Stimulated activated CD8-positive, alpha-beta memory T cell treated with anti-CD3 and anti-CD28 coated beads, Interleukin-7, amount 100 ng/mL, for 4 hours (primary cell): Measurements from ENCODE around the gene CDH22.

Experiments
- DNase-seq, 2 donors: peaks; one replicate each; pipeline ENCODE4 v3.0.0-alpha.2; 2020; ENCODE audit warnings: low read depth in 2 of 2

CDH22 gene

DNA sequence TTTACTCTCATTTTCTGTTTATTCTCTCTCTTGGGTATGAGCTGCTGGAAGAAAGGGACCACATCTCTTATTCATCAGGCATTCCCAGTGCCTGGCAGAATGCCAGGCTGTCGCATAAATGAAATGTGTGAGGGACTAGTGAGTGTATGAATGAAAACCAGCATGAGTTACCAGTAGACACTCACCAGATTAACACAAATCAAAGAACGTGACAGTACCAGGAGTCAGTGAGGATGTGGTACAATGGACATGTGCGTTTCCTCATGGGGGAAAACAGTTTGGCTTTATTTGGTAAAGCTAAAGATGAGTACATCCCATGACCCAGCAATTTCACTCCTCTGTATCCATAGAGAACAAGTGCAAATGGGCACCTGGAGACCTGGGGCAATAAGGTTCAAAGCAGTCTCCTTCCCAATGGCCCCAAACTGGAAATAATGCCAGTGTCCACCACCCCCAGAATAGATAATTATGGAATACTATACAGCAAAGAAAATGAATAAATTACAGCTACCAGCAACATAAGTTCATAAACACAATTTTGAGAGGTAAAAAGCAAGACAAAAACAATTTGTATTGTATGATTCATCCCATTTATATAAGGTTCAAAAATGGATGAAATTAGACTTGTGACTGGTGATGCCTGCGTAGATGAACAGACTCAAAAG lies 93.3 kb downstream of the CDH22 start:
- DNase-seq, result no peak

GRCh38 chr20:46213946-46214823 lies 94.1 kb downstream of the CDH22 start:
- no peak for DNase-seq

GRCh38 chr20:46212876-46213275 lies 95.4 kb downstream of the CDH22 start:
- DNase-seq, result no peak

DNA sequence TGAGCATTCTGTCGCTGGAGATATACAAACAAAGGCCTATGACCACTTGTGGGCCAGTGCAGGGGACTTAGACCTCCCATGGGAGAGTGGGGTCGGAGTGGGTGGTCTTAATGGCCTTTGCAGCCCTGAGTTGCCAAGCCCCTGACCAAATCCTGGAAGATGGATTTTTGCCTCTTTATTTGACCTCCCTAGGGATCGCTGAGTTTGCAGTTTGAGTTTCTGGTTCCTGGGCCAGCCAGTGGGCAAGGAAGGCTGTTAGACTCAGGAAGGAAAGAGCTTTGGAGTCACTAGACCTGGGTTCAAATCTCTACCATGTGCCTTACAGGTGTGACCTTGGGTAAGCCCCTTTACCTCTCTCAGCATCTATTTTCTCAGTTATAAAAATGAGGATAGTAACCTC lies 96.0 kb downstream of the CDH22 start:
- no peak for DNase-seq

DNA sequence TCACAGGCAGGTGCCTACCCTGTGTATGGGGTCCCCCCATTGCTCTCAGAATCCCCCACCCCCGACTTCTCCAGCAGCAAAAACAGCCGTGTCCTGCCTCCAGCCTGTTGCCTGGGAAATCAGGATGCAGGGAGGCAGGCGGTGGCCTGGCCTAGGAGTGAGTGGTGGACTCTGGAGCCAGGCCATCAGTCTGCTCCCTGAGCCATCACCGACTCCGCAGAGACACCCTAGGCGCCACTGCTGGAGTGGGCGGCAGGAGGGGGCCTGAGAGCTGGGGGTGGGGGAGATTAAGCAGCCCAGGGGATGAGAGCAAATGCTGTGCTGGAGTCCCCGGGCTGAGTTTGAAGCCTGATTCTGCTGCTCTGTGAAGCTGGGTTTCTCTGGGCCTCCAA lies 97.0 kb downstream of the CDH22 start:
- no peak for DNase-seq

DNA sequence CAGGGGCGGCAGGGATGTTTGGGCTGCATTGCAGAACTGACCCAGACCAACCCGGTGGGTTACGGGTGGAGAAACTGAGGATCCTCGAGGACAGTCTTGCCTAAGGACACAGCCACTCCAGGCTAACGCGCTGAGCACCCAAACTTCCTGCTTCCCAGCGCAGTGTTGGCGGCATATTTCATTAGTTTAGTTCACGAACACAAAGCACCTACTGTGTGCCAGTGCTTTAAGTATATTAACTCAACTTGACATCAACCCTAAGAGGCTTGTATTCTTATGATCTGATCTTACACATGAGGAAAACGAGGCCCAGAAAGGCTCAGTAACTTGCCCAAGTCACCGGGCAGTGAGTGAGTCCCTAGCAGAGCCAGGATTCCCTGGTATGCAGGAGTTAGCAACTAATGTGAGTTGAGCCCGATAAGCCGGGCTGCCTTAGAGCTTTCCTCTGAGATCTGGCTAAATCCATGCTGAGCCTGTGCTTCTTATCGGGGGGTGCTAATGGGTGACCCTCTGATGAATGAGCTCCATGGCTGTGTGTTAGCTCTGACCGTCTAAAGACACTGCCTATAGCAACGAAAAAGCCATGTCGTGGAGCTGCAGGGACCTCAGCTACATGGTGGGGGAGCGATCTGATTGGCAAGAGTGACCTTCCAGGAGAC lies 97.5 kb downstream of the CDH22 start:
- no peak for DNase-seq

DNA sequence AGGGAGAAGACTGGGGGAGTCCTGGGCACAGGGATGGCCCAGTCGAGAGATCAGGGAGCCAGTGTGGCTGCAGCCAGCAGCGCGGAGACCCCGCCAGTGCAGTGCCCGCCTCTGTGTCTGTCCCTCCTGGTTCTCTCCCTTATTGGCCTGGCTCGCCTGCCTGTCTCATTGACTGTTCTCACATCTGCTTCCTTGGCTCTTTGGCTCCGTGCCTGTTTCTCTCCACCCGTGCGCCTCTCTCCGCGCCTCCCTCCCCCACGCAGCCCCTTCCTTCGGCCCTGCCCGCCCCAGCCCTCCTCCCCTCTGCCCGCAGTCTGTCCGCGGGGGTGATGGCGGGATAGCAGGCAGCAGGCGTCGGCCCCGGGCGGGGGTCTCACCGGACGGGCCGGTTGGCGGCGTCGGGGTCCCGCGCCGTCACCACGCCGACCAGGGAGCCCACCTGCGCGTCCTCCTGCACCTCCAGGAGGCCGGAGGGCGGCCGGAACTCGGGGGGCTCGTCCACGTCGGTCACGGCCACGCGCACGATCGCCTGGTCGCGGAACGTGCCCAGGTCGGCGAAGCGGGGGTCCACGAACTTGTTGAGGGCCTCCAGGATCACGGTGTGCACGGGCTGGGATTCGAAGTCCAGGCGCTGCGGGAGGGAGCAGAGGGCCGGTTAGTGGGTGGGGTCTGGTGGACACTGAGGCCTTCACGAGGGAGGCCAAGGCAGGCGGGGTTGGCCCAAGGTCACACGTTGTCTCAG lies 98.2 kb downstream of the CDH22 start:
- DNase-seq, result no peak

DNA sequence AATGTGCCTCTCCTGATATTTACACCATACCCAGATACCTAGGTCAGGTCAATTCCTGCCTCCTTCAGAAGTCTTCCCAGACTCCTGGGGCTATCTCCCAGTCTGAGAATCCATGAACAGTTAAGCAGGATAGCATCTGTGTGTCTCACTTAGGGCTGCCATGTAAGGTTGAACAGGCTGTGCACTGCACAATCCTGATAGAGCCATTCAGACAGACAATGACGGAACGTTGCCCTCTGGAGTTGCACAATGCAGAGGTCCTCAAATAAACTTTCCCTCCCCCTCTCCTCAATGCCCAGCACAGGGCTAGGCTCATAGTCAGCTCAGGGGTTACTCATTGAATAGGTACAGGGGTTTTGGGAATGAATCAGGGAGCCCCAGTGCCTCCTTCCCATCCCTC lies 100.5 kb downstream of the CDH22 start:
- no peak for DNase-seq

GRCh38 chr20:46206992-46207549 lies 101.2 kb downstream of the CDH22 start:
- no peak for DNase-seq

- no peak for DNase-seq
Measured at GRCh38 chr20:46206025-46206424, 102.3 kb downstream of the CDH22 start.

DNA sequence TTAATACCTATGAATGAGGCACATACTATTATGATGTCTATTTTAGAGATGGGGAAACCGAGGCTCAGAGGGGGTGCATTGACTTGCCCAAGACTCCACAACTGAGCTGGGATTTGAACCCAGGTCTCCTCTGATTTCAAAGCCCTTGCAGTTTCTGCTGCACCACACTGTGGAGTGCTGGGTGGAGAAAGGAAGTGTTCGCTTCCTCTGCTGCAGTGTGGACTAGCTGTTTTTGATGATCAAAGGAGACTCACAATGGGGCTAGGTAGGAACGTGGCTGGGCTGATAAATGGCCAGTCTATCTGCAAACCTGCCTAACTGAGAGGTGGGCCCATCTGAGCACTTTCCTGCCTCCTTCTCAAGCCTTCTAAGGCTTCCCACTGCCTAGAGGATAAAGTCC lies 102.9 kb downstream of the CDH22 start:
- DNase-seq, result no peak

GRCh38 chr20:46204594-46205186 lies 103.6 kb downstream of the CDH22 start:
- DNase-seq, result no peak

DNA sequence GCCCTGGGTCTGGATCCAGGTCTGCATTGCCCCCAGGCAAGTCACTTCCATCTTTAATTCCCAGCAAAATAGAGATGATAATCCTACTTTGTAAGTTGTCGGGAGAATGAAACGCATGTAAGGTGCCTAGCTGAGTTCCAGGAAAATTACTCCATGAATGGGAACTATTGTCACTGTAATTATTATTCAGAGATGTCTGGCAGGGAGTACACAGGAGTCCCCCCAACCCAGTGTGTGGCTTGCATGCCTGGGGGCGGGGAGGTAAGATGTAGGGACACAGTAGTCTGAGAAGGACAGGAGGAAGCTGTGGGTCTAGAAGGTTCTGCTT lies 104.8 kb downstream of the CDH22 start:
- no peak for DNase-seq

DNA sequence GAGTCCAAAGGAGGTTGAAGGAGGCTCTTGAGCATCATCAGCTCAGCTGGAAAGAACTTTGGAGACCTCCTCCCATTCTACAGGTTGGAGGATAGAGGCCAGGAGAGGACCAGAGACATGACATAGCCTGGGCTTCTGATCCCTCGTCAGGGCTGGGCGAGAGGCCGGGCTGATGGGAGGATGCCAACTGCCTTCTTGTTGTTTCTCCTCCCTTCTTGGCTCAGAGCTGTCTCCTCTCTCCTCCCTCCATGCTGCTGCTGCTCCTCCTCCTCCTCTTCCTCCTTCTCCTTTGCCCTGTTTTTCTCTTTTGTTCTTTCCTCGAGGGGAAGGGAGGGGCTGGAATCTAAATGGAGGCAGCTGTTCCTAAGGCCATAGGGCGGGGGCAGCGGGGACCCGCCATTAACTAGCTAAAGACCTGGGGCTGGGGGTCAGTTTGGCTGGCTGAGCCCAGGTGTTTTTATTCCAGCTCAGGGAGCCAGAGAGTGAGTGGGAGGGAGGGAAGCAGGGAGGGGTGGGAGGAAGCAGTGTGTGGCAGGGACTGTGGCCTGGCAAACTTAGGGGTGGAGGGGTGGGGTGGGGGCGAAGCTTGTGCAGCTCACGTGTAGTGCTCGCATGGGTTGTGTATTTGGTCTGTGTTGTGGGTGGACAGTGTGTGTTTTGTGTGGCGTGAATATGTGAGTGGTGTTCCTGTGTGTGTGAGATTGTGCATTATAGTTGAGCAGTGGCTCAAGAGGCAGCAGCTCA lies 105.4 kb downstream of the CDH22 start:
- no peak for DNase-seq

DNA sequence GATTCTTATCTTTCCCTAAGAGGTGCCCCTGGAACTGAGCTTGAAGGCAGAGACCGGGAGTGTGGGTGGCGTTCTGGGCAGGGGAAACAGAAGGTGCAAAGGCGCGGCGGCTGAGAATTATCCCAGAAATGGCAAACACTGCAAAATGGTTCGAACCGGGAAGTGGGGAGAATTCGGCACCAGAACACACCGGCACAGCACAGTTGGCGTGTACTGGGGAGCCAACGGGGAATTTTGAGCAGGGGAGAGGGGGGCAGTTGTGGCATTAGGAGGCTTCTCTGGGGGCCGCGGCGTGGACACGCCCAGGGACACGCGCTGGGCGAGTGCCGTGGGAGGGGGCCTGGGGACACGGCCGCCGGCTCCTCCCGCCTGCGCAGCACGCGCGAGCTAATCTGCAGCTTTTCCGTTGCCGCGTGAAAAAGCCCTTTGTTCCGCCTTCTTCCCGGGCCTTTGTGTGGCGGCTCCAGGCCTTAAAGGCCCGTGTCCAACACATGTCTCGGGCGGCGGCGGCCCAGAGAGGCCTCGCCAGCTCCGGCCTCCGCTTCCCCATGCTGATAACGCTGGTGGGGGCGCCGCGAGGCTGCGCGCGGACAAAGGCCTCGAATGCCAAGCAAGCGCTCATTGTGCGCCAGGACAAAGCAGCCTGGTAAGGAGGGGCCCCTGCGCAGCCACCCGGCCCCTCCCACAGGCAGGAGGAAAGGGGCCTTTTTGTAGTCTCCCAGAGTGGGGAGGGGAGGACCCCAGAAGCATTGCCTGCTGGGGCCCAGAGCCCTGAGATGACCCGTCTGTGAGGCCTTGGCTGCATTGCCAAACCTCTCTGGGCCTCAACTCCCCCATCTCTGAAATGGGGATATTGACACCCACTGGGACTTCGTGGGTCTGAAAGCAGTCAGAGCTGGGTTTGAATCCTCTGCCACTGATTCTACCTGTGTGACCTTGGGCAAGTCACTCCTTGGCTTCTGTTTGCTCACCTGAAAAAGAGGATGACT lies 107.4 kb downstream of the CDH22 start:
- DNase-seq, result no peak

GRCh38 chr20:46199198-46199597 lies 109.1 kb downstream of the CDH22 start:
- no peak for DNase-seq

DNA sequence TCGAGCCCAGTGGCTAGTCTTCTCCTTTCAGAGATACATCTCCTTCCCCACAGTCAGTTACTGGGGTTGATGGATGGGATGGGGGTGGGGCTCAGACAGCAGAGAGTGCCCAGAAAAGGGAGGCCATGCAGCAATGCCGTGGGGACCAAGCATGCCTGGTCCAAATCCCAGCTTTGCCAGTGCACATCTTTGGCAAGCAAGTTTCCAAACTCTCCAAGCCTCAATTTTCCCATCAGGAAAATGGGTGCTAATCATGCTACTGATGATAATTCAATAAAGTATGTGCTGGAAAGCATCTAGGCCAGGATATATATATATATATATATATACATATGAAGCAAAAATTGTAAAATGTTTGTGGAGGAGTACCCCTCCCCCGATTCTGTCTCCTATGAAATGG lies 111.3 kb downstream of the CDH22 start:
- DNase-seq, result no peak

- DNase-seq, result no peak
Measured at GRCh38 chr20:46195264-46196036, 112.8 kb downstream of the CDH22 start.

DNA sequence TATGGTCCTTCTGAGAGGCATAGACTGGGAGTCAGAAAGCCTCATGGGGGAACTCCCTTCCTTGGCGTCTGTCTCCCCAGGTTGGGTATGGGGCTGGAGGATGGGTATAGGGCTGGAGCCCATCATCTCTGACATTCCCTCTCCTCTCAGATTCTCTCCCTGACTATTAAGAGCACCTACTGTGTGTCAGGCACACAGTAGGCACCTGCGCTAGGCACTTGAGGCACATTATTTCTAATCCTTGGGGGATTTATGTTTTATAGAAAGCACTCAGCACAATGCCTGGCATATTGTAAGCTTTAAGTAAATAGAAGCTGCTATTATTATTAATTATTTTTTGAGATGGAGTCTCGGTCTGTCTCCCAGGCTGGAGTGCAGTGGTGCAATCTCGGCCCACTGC lies 113.9 kb downstream of the CDH22 start:
- no peak for DNase-seq
